Inflammatory macrophage (primary cell): Measurements from ENCODE around the gene KDM4D.
"Not testable (repeated sequence)": the region's sequence is repeated elsewhere in the genome, so short reads cannot be mapped to it uniquely, and the experiment has no call there.

Experiments used
- DNase-seq, 2 donors: peaks; one replicate each; pipeline ENCODE4 v3.0.0-alpha.2; 2020 to 2022
- total RNA-seq, 18 experiments: gene quantifications; one replicate each; lab custom pipeline; 2026; ENCODE audit warnings: mixed read lengths in 6 of 18, inconsistent platforms in 2 of 18; lab: John Stamatoyannopoulos, UW

Gene KDM4D
- total RNA-seq, result 0 to 1.1 (median 0.65) reads per million in 18 experiments

- DNase-seq, result peak; percentile 95 to 96
Observed at GRCh38 chr11:94973099-94973968, at the start of gene KDM4D, which contains the start of gene CWC15. KDM4D (plus strand) TSS chr11:94973709; CDS start chr11:94997373, 23,664 bp downstream. CWC15 (minus strand) TSS chr11:94973556; CDS start chr11:94972185, 1,371 bp downstream.

GRCh38 chr11:94924171-94924572, 49.3 kb upstream of the KDM4D start:
- no peak for DNase-seq

- DNase-seq, result no peak
Observed at GRCh38 chr11:94924612-94925011, 48.9 kb upstream of the KDM4D start.

GRCh38 chr11:94925422-94926270, 47.9 kb upstream of the KDM4D start:
- DNase-seq, result no peak

GRCh38 chr11:94926271-94926625, 47.3 kb upstream of the KDM4D start:
- no peak for DNase-seq

GRCh38 chr11:94926698-94927237, 46.7 kb upstream of the KDM4D start:
- DNase-seq, result peak in 1 of 2 donors; percentile 19

- DNase-seq, result no peak
Observed at GRCh38 chr11:94928117-94928990, 45.2 kb upstream of the KDM4D start.

- DNase-seq, result not testable (repeated sequence)
Observed at GRCh38 chr11:94932072-94932471, 41.4 kb upstream of the KDM4D start.

GRCh38 chr11:94932503-94932902, 41.0 kb upstream of the KDM4D start:
- DNase-seq, result no peak

GRCh38 chr11:94933223-94934130, 40.0 kb upstream of the KDM4D start:
- no peak for DNase-seq

- DNase-seq, result no peak
Observed at GRCh38 chr11:94934362-94934761, 39.1 kb upstream of the KDM4D start.

GRCh38 chr11:94934846-94935245, 38.7 kb upstream of the KDM4D start:
- no peak for DNase-seq

GRCh38 chr11:94938095-94939055, 35.1 kb upstream of the KDM4D start:
- DNase-seq, result no peak

- no peak for DNase-seq
Observed at GRCh38 chr11:94939346-94939745, 34.2 kb upstream of the KDM4D start.

- DNase-seq, result no peak
Observed at GRCh38 chr11:94941131-94941530, 32.4 kb upstream of the KDM4D start.

GRCh38 chr11:94946812-94947211, 26.7 kb upstream of the KDM4D start:
- no peak for DNase-seq

- DNase-seq, result peak in 1 of 2 donors; percentile 32
Observed at GRCh38 chr11:94948070-94948617, 25.4 kb upstream of the KDM4D start.

- no peak for DNase-seq
Observed at GRCh38 chr11:94954753-94955152, 18.8 kb upstream of the KDM4D start.

GRCh38 chr11:94956963-94957362, 16.5 kb upstream of the KDM4D start:
- no peak for DNase-seq
